Peyer's patch (tissue), 4 donors: ENCODE results near the gene LUC7L3.
"Not testable (repeated sequence)": the region's sequence is repeated elsewhere in the genome, so short reads cannot be mapped to it uniquely, and the experiment has no call there.

Experiments
- POLR2A ChIP-seq, 2 donors: fragments of 450-650 bp; IDR thresholded peaks; one replicate each; pipeline ENCODE4 v1.5.1; 2017; ENCODE audit warnings: antibody characterized with exemption in 2 of 2, mild to moderate bottlenecking in 2 of 2, moderate library complexity in 2 of 2
- TF ChIP-seq, protein P1 (sequence below), 6 experiments: fragments of 450-650 bp in 4 of 6; fragments of 200-600 bp in 2 of 6; sonication (generic) in 1 of 6; IDR thresholded peaks; one replicate each; pipeline ENCODE4 v1.5.1; 2017 to 2019; ENCODE audit warnings: antibody characterized with exemption in 6 of 6, mild to moderate bottlenecking in 3 of 6, moderate library complexity in 1 of 6

DNA sequence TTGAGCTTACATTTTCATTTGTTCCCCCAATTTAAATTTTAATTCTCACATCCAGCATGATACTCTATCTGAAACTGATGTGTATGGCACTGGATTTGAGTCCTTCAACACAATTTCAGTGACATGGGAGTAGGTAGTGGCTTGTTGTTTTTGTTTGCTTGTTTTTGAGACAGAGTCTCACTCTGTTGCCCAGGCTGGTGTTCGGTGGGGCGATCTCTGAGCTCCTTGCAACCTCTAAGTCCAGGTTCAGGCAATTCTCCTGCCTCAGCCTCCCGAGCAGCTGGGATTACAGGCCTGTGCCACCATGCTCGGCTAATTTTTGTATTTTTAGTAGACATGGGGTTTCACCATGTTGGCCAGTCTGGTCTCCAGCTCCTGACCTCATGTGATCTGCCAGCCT is 10.3 kb upstream of the LUC7L3 start:
- TF ChIP-seq, protein P1, sequence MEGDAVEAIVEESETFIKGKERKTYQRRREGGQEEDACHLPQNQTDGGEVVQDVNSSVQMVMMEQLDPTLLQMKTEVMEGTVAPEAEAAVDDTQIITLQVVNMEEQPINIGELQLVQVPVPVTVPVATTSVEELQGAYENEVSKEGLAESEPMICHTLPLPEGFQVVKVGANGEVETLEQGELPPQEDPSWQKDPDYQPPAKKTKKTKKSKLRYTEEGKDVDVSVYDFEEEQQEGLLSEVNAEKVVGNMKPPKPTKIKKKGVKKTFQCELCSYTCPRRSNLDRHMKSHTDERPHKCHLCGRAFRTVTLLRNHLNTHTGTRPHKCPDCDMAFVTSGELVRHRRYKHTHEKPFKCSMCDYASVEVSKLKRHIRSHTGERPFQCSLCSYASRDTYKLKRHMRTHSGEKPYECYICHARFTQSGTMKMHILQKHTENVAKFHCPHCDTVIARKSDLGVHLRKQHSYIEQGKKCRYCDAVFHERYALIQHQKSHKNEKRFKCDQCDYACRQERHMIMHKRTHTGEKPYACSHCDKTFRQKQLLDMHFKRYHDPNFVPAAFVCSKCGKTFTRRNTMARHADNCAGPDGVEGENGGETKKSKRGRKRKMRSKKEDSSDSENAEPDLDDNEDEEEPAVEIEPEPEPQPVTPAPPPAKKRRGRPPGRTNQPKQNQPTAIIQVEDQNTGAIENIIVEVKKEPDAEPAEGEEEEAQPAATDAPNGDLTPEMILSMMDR (IDR thresholded peaks at IDR 0.05), result not testable (repeated sequence)
- TF ChIP-seq POLR2A (IDR thresholded peaks at IDR 0.05), result not testable (repeated sequence)
